Uterus (tissue), 2 donors: Measurements from ENCODE around the gene TMEM117.

Experiments used
- CTCF ChIP-seq, 4 experiments: fragments of 200-600 bp in 2 of 4; fragments of 450-650 bp in 2 of 4; sonication (generic) in 2 of 4; IDR thresholded peaks; one replicate each; pipeline ENCODE4 v1.5.1; 2016 to 2019; ENCODE audit warnings: antibody characterized with exemption in 4 of 4, mild to moderate bottlenecking in 2 of 4, moderate library complexity in 1 of 4
- POLR2A ChIP-seq, 2 donors: fragments of 450-650 bp; IDR thresholded peaks; one replicate each; pipeline ENCODE4 v1.6.1; 2016; ENCODE audit warnings: antibody characterized with exemption in 2 of 2, mild to moderate bottlenecking in 1 of 2, moderate library complexity in 1 of 2

GRCh38 chr12:43981726-43982125, 145.8 kb downstream of the TMEM117 start:
- no peak for TF ChIP-seq CTCF (IDR thresholded peaks at IDR 0.05)
- no peak for TF ChIP-seq POLR2A (IDR thresholded peaks at IDR 0.05)
